Right lobe of liver (tissue), 6 donors: ENCODE measurements around the gene TAAR6. TPM values are rescaled to one million over a fixed set of nuclear protein-coding genes. Genes with fewer than 3 reads are reported as not detected.

Source experiments
- ATAC-seq, 4 donors: fragments of 200-7000 bp; cut with Tn5 transposase; one replicate each; pipeline ENCODE4 v1.9.1; 2020; ENCODE audit warnings: mild to moderate bottlenecking in 4 of 4, moderate library complexity in 4 of 4
- DNase-seq, 3 donors: peaks; one replicate each; pipeline ENCODE4 v3.0.0-alpha.2; 2020
- H3K27ac ChIP-seq, 3 donors: fragments of 200-600 bp; one replicate each; pipeline ENCODE4 v1.8.0; 2022
- H3K27me3 ChIP-seq, 2 donors: fragments of 200-600 bp; one replicate each; pipeline ENCODE4 v1.8.0; 2022
- H3K36me3 ChIP-seq, 4 donors: fragments of 200-600 bp; sonication (generic) in 1 of 4; one replicate each; pipeline versions ENCODE4 v1.5.1 to v1.8.0; 2017 to 2022; ENCODE audit warnings: control low read depth in 1 of 4
- H3K4me1 ChIP-seq, 4 donors: fragments of 200-600 bp; sonication (generic) in 1 of 4; one replicate each; pipeline versions ENCODE4 v1.5.1 to v1.8.0; 2017 to 2022; ENCODE audit warnings: control low read depth in 1 of 4
- H3K4me3 ChIP-seq, 3 donors: fragments of 200-600 bp; one replicate each; pipeline ENCODE4 v1.8.0; 2022
- H3K9me3 ChIP-seq, 4 donors: fragments of 200-600 bp; sonication (generic) in 1 of 4; one replicate each; pipeline versions ENCODE4 v1.5.1 to v1.8.0; 2017 to 2022; ENCODE audit warnings: control low read depth in 1 of 4
- POLR2A ChIP-seq: fragments of 450-650 bp; IDR thresholded peaks from one replicate; pipeline ENCODE4 v1.6.1; 2017; ENCODE audit warnings: antibody characterized with exemption, mild to moderate bottlenecking
- WGBS: methylation state at CpG from one replicate; pipeline ENCODE4 v1.1.6; 2018; ENCODE audit warnings: low coverage, low lambda C conversion rate; ENCODE audit not compliant: insufficient coverage; ENCODE audit errors: missing lambda C conversion rate; 5-methylcytosine and 5-hydroxymethylcytosine counted together
- intact Hi-C, 2 donors: fragments of 100-400 bp; cut with DNase I; formaldehyde crosslinking; loops; one replicate each; pipeline versions ENCODE4 v1.11.2 to v1.14.1; 2022
- small RNA-seq, 2 experiments: library from RNA; depleted of rRNA; stranded (forward); fragments of <200 nt; gene quantifications; one replicate each; pipeline ENCODE3, GENCODE V24; 2016
- total RNA-seq, 6 experiments: library from RNA; depleted of rRNA in 2 of 6; stranded (reverse); fragments of >200 nt in 2 of 6; fragmentation: NEBNext Ultra II Directional in 3 of 6; extraction: Animal tissue kit (Norgen Biotek cat#: 25700) in 3 of 6; gene quantifications; one replicate each; pipeline versions ENCODE4 v1.1.0 to v1.2.4, GENCODE V29; 2016 to 2023
- TF ChIP-seq, protein P1 (sequence below), 4 donors: fragments of 200-600 bp in 3 of 4; fragments of 450-650 bp in 1 of 4; IDR thresholded peaks; one replicate each; pipeline versions ENCODE4 v1.5.1 to v1.8.0; 2016 to 2022; ENCODE audit warnings: antibody characterized with exemption in 4 of 4, mild to moderate bottlenecking in 2 of 4
- donor health status: DM: no; HTN: yes; CAD: no.
- donor health status: DM: no; HTN: no; CAD: no.
- donor health status: DM: no; HTN: no; CAD: no.
- donor health status: DM: no; HTN: yes; CAD: no.
- donor health status: DM: no; HTN: yes; CAD: no.

TAAR6 gene
- total RNA-seq, 6 experiments from 2014 or later = not detected

DNA sequence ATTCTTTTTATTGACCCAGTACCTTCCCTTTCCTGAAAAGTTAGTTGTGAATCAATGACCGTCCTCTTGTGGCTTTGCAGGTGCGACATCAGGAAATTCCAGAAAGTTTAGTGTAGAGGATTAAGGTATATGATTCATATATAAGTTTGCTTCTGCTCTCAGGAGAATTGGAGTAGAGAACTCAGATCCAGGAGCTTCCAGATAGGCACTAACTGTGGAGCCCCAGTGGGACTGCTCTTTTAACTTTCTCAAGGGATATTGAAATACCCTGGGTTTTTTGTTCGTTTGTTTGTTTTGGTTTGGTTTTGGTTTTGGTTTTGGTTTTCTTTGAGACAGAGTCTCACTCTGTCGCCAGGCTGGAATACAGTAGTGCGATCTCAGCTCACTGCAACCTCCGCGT is 44.4 kb downstream of the TAAR6 start:
- 9% methylated on average over 7 of the region's 7 CpGs for WGBS
- H3K27ac ChIP-seq = peak overlapping the region; percentile 41 to 87 (median 53)
- peak overlapping the region; percentile 7 to 43 (median 37) for H3K4me3 ChIP-seq

DNA sequence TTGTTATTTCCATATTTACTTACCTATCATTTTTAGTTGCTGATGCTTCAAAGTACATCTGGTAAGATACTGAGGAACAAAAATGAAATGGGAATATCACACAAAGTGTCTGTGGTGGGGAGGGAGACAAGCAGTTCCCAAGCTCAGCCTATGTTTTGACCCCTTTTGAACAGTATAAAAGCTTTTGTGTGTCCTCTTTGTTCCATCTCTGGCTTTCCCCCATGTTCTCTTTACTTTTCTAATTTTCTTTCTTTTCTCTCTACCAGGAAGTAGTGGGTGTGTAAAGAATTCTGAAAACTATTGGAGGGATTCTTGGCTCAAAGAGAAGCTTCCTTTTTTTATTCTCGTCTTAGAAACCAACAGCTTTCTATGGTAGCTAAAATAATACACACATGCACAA is 46.6 kb downstream of the TAAR6 start:
- ATAC-seq (no peak), DNase-seq (no peak)
- no peak overlapping the region for H3K27ac ChIP-seq
- no peaks in the 10 kb centered on the region for H3K36me3 ChIP-seq
- WGBS = 32% methylated on average over 1 of the region's 1 CpG
- no peaks in the 10 kb centered on the region for H3K27me3 ChIP-seq
- H3K4me3 ChIP-seq = no peak overlapping the region
- intact Hi-C loops = no loop called here
- no peaks in the 10 kb centered on the region for H3K9me3 ChIP-seq
- peaks cover 0 to 5% (median 0%) of the 10 kb centered on the region in 4 donors for H3K4me1 ChIP-seq
- TF ChIP-seq POLR2A = no peak
- TF ChIP-seq, protein P1, sequence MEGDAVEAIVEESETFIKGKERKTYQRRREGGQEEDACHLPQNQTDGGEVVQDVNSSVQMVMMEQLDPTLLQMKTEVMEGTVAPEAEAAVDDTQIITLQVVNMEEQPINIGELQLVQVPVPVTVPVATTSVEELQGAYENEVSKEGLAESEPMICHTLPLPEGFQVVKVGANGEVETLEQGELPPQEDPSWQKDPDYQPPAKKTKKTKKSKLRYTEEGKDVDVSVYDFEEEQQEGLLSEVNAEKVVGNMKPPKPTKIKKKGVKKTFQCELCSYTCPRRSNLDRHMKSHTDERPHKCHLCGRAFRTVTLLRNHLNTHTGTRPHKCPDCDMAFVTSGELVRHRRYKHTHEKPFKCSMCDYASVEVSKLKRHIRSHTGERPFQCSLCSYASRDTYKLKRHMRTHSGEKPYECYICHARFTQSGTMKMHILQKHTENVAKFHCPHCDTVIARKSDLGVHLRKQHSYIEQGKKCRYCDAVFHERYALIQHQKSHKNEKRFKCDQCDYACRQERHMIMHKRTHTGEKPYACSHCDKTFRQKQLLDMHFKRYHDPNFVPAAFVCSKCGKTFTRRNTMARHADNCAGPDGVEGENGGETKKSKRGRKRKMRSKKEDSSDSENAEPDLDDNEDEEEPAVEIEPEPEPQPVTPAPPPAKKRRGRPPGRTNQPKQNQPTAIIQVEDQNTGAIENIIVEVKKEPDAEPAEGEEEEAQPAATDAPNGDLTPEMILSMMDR (IDR thresholded peaks at IDR 0.05) = no peak

More for the DNA sequence above, 44.4 kb downstream of the TAAR6 start:
- Histone ChIP-seq H3K36me3 (no peaks in the 10 kb centered on the region), H3K9me3 (no peaks in the 10 kb centered on the region), H3K4me1 (peaks cover 0 to 5% (median 2%) of the 10 kb centered on the region in 4 donors), H3K27me3 (no peaks in the 10 kb centered on the region)
- TF ChIP-seq, protein P1 (IDR thresholded peaks at IDR 0.05) = no peak
- TF ChIP-seq POLR2A = peak; percentile 28
- no peak for DNase-seq
- ATAC-seq = peak; percentile 70 to 83 (median 76)
- intact Hi-C loops = no loop called here

Small RNA genes lying within 50 kb of the gene (small RNA-seq; reads per million reads assigned to genes)
- 0 reads per million in 2 experiments for gene TAAR7P

Other genes with a start within 250 kb of the TAAR6 start
- gene MOXD1, start 168.8 kb upstream of the TAAR6 start, total RNA-seq = 1 to 10 TPM in 3 of 6 experiments, under 1 TPM in 2, not detected in 1; 0.24 to 2.3 (median 1.0) TPM
- gene STX7, start 57.2 kb upstream of the TAAR6 start, total RNA-seq = 10 to 100 TPM; 14.9 to 28.5 (median 17.0) TPM
- not detected for gene TAAR9, start 32.0 kb upstream of the TAAR6 start, total RNA-seq
- gene TAAR8, start 17.6 kb upstream of the TAAR6 start, total RNA-seq = not detected
- not detected for gene TAAR5, start 19.4 kb downstream of the TAAR6 start, total RNA-seq
- gene TAAR2, start 54.0 kb downstream of the TAAR6 start, total RNA-seq = not detected
- not detected for gene TAAR1, start 88.9 kb downstream of the TAAR6 start, total RNA-seq
- gene VNN1, start 143.7 kb downstream of the TAAR6 start, total RNA-seq = 100 to 1,000 TPM in 2 of 6 experiments, 10 to 100 TPM in 4; 21.6 to 364 (median 96.0) TPM
- gene VNN2, start 187.6 kb downstream of the TAAR6 start, total RNA-seq = 10 to 100 TPM in 1 of 6 experiments, 1 to 10 TPM in 4, under 1 TPM in 1; 0.75 to 18.9 (median 5.9) TPM
- 1 to 10 TPM; 2.9 to 6.1 (median 4.2) TPM for gene SLC18B1, start 228.3 kb downstream of the TAAR6 start, total RNA-seq
- gene RPS12, start 244.2 kb downstream of the TAAR6 start, total RNA-seq = 100 to 1,000 TPM; 345 to 448 (median 375) TPM